Ovary (tissue), 3 donors: ENCODE data around the gene ETFA.

Experiments used
- EP300 ChIP-seq: sonication (generic); formaldehyde crosslinking; IDR thresholded peaks from one replicate; pipeline ENCODE4 v1.6.1; 2017; ENCODE audit warnings: antibody characterized with exemption
- POLR2A ChIP-seq: fragments of 450-650 bp; IDR thresholded peaks from one replicate; pipeline ENCODE4 v1.6.1; 2017; ENCODE audit warnings: antibody characterized with exemption, mild to moderate bottlenecking, moderate library complexity
- TF ChIP-seq, protein P1 (sequence below), 3 donors: fragments of 450-650 bp in 2 of 3; fragments of 200-600 bp in 1 of 3; IDR thresholded peaks; one replicate each; pipeline versions ENCODE4 v1.5.1 to v1.8.0; 2016 to 2022; ENCODE audit warnings: antibody characterized with exemption in 3 of 3, mild to moderate bottlenecking in 1 of 3
- donor health status: DM: no; HTN: no; CAD: no.

DNA sequence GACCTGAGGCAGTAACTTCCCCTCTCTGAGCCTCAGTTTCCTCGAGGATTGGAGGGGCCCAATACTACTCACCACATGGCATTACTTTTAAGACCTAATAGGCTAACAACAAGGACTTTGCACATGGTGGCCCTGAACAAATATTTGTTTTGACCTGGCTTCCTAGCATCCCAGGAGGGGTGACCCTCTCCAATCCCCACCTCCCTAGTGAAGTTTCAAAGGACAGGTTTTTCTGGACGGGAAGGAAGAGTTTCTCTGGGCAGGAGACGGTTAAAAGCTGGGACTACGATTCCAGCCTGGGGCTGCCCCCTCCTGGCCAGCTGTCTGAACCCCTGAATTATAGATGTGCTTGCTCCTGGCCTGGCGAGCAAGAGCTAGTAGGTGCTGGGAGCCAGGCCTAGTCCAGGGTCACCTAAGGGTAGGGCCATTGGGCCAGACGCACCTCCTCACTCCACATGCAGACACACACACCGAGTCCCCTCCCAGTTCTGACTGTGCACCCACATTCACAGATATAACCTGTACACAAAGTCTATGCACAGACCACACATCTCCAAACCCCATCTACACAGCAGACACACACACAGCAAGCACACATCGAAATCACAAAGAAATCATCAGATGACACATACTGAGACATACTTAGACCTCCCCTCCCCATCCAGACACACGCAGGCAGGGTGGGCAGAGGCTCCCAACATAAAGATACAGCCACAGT is 22.6 kb upstream of the ETFA start:
- TF ChIP-seq POLR2A (no peak), EP300 (no peak)
- TF ChIP-seq, protein P1, sequence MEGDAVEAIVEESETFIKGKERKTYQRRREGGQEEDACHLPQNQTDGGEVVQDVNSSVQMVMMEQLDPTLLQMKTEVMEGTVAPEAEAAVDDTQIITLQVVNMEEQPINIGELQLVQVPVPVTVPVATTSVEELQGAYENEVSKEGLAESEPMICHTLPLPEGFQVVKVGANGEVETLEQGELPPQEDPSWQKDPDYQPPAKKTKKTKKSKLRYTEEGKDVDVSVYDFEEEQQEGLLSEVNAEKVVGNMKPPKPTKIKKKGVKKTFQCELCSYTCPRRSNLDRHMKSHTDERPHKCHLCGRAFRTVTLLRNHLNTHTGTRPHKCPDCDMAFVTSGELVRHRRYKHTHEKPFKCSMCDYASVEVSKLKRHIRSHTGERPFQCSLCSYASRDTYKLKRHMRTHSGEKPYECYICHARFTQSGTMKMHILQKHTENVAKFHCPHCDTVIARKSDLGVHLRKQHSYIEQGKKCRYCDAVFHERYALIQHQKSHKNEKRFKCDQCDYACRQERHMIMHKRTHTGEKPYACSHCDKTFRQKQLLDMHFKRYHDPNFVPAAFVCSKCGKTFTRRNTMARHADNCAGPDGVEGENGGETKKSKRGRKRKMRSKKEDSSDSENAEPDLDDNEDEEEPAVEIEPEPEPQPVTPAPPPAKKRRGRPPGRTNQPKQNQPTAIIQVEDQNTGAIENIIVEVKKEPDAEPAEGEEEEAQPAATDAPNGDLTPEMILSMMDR (IDR thresholded peaks at IDR 0.05): no peak
